NK-92 treated with Interleukin-12 subunit alpha and Interleukin-12 subunit beta, amount 100 ng/mL, for 24 hours (cell line): ENCODE results near the gene PRKCE.

Experiments
- DNase-seq: peaks from one replicate; lab custom pipeline; 2025; lab: John Stamatoyannopoulos, UW

Gene PRKCE

DNA sequence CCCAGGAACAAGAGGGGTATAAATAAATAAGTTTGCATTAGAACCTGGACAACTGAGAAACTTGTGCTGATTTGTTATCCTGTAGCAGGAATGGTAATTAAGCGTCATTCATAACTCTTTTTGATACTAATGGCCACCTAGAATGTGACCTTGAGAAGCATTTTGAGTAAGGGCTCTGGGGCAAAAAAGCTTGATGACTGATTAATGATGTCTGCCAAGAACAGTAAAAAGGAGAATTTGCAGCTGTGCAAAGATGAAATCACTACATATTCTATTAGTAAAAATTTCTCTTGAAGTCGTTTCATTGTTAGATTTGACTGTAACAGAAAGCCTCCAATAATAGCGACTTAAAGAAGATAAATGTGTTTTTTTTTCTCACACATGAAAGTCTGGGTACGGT lies 157.7 kb downstream of the PRKCE start:
- DNase-seq: no peak

DNA sequence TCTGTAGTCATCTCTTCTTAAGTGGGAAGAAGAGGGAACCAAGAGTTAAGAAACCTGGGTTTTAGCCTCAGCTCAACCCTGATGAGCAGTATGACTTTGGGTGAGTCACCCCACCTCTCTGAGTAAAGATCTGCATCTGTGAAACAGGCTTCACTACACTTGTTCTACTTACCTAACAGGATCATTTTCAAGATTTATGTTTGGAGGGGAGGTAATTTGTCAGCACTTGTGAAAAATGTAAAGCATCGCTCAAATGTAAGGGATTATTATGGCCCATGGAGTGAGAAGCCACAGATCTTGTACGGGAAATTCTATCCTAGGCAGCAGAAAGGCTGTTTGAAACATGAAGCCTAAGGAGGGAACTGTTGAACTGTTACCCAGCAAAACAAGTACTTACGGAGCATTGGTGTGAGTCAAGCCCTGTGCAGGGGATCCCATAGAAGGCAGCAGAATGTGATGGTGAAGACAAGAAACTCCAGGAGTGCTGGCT lies 160.6 kb downstream of the PRKCE start:
- DNase-seq: no peak

DNA sequence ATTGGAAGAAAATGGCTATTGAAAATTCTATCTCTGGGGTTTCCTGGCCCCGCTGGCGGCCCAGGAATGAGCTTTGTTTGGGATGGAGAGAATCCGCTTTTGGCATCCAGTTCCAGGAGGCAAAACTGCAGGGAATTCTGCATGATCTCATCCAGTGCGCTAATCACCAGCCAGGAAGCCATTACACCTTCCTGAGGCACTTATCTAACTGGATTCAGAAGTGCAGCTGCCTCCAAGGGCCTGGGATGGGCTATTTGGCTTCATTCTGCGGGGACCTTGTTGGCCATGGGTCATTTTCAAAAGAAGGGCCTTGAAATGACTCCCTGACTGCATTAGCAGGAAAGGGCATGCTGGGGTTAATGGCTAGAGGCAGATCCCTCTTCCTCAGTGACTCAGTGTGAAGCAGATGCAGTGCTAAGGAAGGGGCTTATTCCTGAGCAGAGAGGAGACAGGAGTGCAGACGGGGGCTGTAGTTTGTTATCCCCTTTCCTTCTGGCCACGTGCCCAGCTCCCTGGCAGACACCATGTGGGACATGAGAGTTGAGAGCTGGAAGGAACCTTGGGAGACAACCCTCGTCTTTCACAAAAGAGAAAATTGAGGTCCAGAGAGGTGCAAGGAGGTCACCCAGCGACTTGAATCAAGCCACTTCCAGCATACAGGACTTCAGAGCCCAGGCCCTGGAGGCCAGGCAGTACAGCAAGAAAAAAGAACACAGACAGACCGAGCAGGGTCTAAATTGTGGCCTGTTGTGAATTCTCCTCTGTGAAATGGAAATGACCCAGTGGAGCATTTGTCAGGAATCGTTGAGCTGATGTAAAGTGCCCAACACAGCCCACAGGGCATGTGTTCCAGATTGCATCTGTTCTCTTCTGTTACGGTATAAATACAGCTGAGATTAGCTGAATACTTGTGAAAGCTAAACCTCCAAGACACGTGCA lies 161.8 kb downstream of the PRKCE start:
- no peak for DNase-seq

DNA sequence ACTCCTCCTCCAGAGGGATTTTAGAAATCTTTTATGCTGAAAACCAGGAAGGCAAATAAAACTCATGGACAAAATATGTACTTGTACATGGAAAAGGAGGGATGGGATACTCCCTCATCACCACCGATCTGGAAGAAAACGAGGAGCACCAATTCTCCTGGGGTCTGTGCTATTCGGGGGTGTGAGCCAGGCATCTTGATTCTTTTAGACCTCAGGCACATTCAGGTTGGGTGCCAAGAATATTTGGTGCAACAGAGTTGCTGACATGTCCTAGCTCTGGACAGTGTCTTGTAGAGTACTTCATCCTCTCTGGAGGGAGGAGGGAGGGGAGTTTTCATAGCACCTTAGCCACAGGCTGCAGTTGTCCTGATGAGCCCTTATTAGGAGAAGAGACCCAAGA lies 163.0 kb downstream of the PRKCE start:
- no peak for DNase-seq

DNA sequence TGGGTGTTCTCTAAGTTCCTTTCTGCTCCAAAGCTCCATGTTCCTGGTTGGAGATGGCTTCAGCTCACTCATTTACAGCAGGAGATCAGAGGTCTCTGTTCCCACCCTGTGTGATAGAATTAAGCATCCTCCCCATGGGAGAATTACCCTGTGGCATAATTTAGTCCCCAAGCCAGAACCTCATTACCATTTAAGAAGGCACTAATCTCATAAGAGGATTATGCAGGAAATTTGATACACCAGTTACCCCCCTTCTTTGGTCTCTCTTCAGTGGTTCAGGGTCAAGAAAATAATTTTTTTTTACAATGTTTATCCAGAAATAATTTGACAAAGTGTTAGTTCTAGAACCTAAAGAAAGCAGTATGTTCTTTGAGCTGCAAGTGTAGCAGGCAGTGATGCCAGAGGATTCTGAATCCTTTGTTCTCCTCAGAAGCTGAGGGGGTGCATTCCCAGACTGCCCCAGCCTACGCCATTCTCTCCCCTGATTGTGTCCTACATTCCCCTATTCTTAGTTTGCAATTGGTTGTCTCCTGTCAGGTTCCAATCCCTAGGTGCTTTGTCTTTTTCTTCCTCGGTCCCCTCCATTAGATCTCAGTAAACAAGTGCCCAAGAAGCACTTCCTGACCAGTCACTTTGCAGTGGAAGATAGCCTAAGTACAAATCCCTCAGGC lies 163.6 kb downstream of the PRKCE start:
- no peak for DNase-seq

DNA sequence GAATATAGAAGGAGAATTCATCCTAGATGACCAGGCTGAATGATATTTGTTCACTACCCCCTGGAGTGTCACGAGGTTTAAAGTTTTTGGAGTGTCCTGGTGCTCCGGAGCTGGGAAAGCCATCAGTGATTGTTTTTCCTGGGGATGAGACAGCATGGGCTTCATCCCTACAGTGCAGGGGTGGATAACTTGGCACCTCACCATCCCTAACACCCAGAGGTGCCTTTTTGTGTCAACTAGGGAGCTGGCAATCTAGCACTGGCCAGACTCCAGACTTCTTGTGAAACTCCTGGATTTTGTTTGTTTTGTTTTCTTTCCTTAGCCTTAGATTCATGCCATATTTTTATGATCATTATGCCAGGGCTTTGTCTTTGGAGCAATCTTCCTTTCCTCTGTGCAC lies 164.8 kb downstream of the PRKCE start:
- no peak for DNase-seq

DNA sequence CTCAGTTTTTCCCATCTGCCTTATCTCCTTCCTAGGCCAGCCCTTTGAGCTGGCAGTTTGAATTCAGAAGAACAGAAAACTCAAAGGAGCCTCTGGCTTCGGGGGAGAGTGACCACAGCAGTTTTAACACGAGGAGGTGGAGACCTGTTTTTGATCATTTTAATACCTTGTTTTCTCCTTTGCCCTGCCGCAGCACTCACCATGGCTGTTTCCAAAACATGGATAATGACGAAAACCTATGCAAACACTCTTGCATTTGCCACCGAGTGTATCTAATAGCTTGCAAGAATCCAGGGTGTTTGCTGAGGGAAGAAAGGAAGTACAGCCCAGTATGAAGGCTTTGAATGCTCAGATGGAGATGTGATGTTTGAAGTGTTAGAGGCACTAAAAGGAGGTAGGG lies 167.1 kb downstream of the PRKCE start:
- DNase-seq: no peak

DNA sequence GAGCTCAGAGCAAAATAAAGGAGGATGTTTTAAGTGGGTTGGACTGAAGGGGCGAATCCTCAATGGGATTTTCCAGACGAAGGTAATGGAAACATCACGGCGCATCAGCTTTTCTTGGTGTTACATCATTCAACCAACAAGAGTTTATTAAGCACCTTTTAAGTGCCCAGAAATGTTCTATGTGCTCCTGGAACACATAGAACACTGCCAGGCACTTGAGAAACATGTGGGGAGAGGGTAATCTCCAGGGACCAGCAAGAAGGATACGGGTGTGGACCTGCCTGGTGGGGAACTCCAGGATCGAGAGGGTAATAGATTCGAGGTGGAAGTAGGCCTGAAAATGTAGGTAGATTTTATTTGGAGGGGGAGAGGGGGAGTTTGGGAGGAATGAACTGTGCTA lies 168.6 kb downstream of the PRKCE start:
- DNase-seq: no peak

DNA sequence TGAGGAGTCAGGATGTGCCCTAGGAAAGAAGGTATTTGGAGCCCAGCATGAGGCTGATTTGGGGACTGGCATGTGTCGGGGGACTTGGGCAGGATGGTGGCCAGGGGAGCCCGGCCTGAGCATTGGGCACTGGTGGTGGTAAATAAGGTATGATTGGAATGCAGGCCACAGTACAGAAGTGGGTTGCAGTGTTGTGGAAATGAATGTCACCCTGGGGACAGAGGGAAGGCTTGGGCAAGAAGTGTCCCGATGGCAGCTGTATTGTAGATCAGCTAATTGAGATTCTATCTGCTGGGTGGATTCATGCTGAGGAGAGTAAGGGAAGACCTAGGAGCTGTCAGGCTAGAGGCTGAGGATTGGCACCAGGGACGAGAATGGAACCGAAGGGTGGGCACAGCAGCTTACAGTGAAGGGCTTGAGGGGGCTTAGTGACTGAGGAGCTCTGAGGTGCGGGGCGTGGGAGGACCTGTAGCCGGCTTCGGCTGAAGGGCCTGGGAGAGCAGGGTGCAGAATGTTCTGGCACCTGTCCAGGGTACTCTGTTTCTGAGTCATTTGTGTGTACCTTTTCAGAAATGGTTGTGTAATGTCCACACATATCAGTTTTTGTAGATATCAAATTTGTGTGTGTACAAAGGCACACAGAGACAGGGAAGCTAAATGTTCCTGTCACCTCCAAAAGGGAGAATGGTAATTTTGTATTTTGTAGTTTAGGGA lies 170.2 kb downstream of the PRKCE start:
- no peak for DNase-seq

DNA sequence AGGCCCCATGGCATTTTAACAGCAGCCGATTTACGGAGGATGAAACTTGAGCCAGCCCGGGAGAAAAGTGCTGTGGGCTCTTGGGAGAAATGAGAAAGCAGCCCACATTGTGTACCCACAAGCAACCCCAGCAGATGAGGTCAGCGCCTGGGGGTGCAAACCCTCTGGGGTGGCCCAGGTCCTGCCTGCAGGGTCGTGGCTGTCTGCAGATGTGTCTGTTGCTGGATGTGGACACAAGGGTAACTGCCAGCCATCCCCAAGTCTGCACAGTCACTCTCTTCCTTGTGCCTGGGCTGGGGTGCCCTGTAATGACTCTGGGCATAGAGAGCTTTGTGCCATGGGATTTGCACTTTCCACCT lies 170.8 kb downstream of the PRKCE start:
- no peak for DNase-seq

DNA sequence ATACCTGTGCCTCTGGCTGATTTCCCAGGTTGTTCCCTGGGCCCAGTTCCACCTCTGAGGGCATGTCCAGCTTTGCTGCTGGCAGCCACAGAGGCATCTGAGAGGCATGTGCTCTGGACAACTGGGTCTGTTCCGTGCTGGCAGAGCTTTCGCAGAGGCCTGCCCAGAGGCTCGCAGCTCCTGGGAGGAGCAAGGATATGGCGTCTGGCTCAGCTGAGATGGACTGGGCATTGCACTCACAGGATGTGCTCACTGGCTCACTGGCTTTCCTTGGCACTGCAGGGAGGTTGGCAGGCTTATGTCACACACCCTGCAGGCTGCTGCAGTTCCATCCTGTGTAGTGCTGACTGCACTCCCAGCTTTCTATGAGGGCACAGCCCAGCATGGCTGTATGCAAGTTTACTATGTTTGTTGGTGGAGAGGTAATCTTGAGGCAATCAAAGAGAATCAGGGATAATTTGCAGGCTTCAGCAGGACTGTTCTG lies 172.3 kb downstream of the PRKCE start:
- DNase-seq: no peak

DNA sequence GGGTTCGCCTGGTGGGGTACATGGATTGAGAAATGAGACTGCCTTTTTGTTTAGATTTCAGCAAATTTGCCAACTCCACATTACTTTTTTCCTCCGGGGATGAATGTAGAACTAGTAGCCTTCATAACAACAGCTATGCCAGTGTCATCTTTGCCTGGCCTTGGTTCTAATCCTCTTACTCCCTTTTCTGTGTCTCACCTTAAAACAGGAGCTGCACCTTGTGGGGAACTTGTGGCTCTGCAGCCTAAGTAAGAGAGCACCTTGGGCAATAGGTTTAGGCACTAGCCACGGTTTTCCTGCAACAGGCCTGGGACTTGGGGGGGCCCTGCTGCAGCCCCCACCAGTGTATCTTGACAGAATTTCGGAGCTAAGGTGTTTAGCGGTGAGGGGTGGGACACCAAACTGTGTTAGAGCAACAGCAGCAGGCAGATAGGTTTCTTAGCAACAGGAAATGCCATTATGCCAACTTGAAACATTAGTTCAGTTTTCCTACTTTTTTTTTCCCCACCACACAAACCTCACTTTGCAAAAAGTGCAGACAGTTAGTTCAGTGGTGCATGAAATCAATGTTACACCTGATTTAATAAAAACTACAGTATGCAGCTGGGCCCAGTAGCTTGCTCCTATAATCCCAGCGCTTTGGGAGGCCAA lies 173.7 kb downstream of the PRKCE start:
- no peak for DNase-seq

DNA sequence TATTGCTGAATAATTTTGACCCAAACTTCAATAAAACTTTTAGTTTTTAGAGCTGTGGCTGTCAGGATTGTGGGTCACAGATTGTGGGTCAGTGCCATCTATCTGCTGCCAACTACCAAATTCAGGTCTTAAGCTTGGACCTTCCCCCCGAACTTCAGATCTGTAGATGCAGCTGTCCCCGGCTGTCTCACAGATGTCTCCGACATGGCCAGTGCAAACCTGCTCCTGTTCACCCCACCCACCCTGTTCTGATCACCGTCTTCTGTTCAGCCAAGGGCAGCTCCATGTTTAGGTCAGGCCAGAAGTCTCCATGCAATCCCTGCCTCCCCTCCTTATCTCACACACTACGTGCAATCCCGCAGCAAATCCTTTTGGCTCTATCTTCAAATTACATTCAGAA lies 175.0 kb downstream of the PRKCE start:
- no peak for DNase-seq

DNA sequence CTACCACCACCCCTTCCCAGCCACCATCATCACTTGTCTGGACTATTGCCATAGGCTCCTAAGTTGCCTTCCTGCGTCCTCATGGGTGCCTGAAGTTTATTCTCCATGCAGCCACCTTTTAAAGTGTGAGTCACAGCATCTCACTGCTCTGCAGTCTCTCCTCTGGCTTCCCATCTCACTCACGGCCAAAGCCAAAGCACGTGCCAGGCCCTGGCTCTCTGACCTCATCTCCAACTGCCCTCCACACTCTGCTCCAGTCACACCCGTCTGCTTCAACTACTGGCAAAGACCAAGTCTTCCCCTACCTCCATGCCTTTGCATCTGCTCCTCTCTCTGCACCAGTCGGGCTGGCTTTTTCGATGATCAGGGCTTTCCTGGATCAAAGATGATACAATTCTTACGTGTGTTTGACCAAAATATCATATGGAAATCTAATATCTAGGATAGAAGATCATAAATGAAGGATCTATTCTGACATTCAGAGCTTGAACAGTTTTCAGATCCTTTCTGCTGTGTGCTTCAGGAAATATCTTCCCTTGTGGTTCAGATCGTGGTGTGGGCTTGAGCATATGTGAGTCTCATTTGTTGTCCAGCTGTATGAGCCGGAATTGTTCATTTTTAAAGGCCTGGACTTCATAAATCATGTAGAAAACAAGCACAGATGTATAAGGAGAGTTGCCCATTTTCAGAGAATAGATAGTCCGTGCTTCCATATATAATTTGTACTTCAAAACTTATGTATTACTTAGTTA lies 175.6 kb downstream of the PRKCE start:
- no peak for DNase-seq

DNA sequence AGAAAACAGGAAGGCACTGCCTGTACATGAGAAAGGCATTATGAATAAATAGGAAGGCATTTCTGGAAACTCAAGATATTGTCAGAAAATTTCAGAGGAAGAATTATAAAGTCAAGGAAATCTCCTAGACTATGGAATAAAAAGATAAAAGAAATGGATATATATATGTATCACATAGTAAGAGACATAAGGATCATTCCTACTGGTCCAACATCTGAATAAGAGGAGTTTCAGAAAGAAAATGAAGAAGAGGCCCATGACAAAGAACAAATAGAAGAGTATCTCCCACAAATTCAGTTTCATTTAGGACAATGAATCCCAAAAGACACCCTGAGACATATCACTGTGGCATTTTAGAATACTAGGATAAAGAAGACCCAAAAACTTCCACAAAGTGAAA lies 178.8 kb downstream of the PRKCE start:
- no peak for DNase-seq

DNA sequence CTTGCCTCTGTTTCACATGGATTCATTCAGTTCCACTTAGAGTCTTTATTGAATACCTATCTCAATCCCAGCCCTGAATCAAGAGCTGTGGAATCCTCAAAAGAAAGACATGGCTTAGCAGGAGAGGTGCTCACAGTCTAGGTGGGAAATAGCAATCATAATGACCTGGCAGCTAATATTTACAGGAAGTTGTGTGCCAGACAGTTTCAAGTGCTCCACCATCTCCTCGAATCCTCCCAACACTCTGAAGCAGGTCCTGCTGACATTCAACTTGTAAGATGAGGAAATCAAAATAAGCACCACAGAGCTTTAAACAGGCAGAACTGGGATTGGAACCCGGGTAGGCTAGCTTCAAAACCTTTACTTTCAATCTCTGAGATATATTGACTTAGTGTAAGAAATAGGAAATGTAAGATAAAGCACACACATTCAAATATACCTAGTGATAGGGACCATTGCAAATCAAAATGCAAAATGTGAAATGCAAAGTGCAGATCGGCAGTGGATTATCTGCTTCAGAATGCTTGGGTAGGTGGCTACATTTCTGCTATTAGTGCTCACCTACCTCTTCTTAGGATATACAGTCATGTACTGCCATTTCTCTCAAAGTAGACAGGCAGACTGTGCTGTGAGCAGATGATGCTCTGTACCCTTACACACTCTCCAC lies 182.0 kb downstream of the PRKCE start:
- DNase-seq: no peak

DNA sequence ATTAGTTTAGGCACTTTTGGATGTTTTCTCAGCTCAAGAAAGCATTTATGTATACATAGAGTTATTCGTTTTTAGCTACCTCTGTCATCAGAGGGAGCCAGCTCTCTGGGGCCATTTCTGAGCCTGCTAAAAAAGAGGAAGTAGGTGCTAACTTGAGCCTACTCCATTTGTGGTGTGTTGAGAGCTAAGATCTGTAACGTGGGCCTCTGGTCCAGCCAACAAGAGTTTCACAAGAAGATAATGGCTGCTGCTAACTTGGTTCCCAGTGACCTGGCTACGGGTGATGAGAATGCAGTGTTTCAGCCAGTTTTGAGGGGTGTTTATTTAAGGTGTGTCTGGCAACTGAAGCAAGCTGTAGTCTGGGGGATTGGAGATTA lies 182.5 kb downstream of the PRKCE start:
- DNase-seq: no peak

DNA sequence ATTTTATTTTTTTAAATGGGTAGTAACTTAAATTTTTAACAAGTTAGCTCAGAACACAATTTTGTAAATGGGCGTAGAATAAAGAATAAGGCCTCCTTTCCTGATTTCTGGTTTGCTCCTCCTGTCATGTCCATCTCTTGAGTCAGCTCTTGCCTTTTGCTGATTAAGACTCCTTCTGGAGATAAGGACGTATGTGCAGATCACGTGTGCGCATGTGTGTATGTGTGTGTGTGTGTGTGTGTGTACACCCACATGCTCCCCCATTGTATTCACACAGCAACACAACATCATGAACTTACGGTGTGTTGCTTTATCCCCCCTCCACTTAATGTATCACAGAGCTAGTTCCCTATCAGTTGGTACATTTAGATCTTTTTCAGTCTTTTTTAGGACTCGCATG lies 182.9 kb downstream of the PRKCE start:
- DNase-seq: no peak

DNA sequence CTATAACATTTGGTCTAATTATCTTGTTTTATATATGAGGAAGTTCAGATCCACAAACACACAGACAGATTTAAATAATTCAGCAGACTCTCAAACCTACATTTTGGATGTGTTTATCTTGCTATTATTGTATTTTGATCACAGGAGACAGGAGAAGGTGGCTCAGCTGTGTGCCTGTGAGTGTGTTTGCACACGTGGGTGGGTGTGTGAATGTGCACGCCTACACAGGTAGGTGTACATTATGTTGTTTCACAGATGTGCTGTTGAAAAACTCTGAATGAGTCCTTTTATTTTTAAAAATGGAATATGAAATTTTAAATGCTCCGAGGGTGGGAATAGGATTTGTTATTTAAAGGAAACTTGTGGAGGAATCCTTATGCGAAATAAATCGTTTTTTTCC lies 183.4 kb downstream of the PRKCE start:
- no peak for DNase-seq

DNA sequence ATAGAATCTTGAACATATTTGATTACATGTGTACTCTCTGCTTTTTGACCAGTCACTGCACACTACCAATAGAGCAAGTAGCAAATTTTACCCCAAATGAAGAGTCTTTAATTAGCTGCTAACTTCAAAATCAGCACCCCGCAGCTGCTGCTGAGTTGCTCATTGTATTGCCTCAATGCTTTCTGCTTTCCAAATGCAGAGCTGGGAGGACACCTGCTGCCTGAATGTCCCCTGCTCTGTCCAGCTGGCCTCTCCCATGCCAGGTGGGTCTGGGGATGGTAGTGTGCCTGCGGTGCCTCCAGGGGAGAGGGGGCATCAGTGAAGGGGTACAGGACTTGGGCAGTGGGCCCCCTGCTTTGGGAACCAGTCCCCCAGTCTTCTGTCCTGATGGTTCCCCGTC lies 184.8 kb downstream of the PRKCE start:
- no peak for DNase-seq

DNA sequence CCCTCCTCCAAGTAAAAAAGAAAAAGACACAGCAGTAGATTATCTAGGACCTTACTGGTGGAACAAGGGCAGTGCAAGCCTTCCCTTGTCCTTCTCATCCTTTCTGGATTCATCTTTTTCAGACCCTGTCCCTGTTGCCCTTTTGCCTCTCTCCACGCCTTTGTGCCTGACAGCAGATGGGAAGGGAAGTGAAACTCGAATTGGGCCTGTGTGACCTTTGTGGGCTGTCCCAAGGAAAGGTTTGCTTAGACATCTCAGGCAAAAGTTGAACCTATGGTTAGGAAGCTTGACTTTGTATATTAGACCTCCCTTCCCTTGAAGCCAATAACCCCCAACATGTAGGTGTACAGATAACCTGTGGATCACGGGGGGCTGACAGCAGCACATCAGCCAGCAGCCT lies 185.3 kb downstream of the PRKCE start:
- DNase-seq: no peak
